ENCODE measurements around the gene CAT.

DNA sequence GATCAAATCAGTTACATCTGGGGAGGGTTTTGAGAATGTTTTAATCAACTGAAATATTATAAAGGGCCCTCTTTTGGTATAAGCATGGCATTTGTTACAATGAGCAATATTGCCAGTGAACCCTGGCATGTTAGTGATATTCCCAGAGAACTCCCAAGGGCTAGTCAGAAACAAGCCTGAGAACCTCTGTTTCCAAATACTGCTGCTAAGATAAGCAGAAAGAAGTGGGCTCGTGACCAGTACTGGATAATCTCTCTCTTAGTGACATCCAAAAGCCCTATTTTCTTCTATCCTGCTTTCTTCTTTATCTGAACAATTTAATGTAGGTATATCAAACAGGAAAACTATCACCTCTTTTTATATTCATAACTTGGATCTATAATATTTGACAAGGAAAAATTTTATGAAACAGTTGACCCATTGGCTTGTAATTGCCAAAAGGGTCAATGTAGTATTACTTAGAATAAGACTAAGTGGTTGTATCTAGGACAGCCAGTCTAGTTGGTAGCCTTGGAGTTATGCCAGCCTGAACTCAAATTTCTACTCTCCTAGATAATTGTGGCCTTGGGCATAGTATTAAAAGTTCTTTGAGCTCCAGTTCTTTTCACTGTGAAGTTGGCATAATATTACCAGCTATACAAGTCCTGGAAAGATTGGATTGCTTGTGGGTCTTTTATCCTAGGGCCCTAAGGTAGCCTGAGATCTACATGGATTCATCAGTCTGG is 15.7 kb downstream of the CAT start:
- TF ChIP-seq CTCF (IDR thresholded peaks at IDR 0.05 in 4 of 5, conservative IDR thresholded peaks at IDR 0.05 in 1 of 5): no peak
- no peak for TF ChIP-seq POLR2A (IDR thresholded peaks at IDR 0.05)

Measured in gastrocnemius medialis (tissue), 4 donors.